ENCODE data around the gene CAMK1. TPM values are rescaled to one million over a fixed set of nuclear protein-coding genes. Genes with fewer than 3 reads are reported as not detected.

CAMK1 gene
- total RNA-seq, 1 experiment from 2014 or later = 19.7 TPM

DNA sequence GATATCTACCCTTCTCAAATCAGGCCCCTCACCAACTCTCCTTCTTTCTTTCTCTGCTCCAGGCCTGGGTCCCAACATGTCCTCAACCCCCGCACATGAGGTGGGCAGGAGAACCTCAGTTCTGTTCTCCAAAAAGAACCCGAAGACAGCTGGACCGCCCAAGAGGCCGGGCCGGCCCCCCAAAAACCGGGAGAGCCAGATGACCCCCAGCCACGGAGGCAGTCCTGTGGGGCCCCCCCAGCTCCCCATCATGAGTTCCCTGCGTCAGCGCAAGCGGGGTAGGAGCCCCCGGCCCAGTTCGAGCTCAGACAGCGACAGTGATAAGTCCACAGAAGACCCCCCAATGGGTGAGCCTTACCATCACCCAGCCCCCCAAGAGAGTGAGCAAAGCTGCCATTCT, 25.6 kb downstream of the CAMK1 start:
- intact Hi-C loops (cut with micrococcal nuclease) = no loop called here

GRCh38 chr3:9743548-9743947, 26.2 kb downstream of the CAMK1 start:
- Histone ChIP-seq H3K4me3 (replicated peaks in 1 of 2; ENCODE audit: low read depth in 1 of 2, low read length in 2 of 2) (no peak overlapping the region), H3K4me2 (ENCODE audit: low read length) (no peak overlapping the region), H3K36me3 (ENCODE audit: control insufficient read depth in 1 of 2, insufficient read depth in 2 of 2, low read length in 2 of 2) (peaks cover 75 to 89% of the 10 kb centered on the region in 2 experiments), H3K79me2 (ENCODE audit: insufficient read depth, low read length) (peaks cover 5% of the 10 kb centered on the region; the same call in 1 of the 2 replicates), H3K9ac (ENCODE audit: low read length) (no peak overlapping the region), H2AFZ (ENCODE audit: low read depth, low read length, poor library complexity, severe bottlenecking) (no peak overlapping the region), H4K20me1 (ENCODE audit: insufficient read depth) (no peaks in the 10 kb centered on the region), H3K9me3 (ENCODE audit: control insufficient read depth in 1 of 2, insufficient read depth in 1 of 2, low read depth in 1 of 2, low read length in 2 of 2) (no peaks in the 10 kb centered on the region), H3K9me2 (ENCODE audit: insufficient read depth) (no peaks in the 10 kb centered on the region), H3K4me1 (ENCODE audit: control insufficient read depth in 1 of 2, insufficient read depth in 2 of 2, low read length in 2 of 2) (no peaks in the 10 kb centered on the region), H3K27ac (ENCODE audit: low read depth, low read length) (no peak overlapping the region), H3K27me3 (ENCODE audit: insufficient read depth, low read length) (no peaks in the 10 kb centered on the region)
- ATAC-seq (no peak), DNase-seq (ENCODE audit: low read depth, low spot score) (no peak)
- intact Hi-C loops (cut with micrococcal nuclease) = no loop called here
- BruUV-seq (replicated peaks) = no TSS peak
- RAD21 ChIA-PET (ENCODE audit: low non-redundant PET in 1 of 2, low total read pairs in 2 of 2, uncharacterized antibody in 2 of 2, unreplicated experiment in 2 of 2) = no interaction called here
- CTCF ChIA-PET = no interaction called here
- TF ChIP-seq POLR2A (IDR thresholded peaks at IDR 0.05; ENCODE audit: borderline replicate concordance, extremely low read depth, insufficient read depth, insufficient read length) = no peak
- no peak for TF ChIP-seq ZFX (IDR thresholded peaks at IDR 0.05)
- no peak for TF ChIP-seq POLR2AphosphoS5 (IDR thresholded peaks at IDR 0.05; ENCODE audit: low read depth, low read length)
- no peak for TF ChIP-seq ZNF274 (IDR thresholded peaks at IDR 0.05; ENCODE audit: low read depth, low read length)
- no peak for TF ChIP-seq TCF7L2 (IDR thresholded peaks at IDR 0.05; ENCODE audit: borderline replicate concordance, extremely low read depth, insufficient read depth, insufficient read length)
- TF ChIP-seq CBX3 (IDR thresholded peaks at IDR 0.05; ENCODE audit: low read depth) = no peak
- TF ChIP-seq, protein P1, sequence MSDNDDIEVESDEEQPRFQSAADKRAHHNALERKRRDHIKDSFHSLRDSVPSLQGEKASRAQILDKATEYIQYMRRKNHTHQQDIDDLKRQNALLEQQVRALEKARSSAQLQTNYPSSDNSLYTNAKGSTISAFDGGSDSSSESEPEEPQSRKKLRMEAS (IDR thresholded peaks at IDR 0.05) = no peak
- TF ChIP-seq EGR1 (IDR thresholded peaks at IDR 0.05; ENCODE audit: low read depth) = no peak
- TF ChIP-seq ATF3 (IDR thresholded peaks at IDR 0.05) = no peak
- TF ChIP-seq, protein P2, sequence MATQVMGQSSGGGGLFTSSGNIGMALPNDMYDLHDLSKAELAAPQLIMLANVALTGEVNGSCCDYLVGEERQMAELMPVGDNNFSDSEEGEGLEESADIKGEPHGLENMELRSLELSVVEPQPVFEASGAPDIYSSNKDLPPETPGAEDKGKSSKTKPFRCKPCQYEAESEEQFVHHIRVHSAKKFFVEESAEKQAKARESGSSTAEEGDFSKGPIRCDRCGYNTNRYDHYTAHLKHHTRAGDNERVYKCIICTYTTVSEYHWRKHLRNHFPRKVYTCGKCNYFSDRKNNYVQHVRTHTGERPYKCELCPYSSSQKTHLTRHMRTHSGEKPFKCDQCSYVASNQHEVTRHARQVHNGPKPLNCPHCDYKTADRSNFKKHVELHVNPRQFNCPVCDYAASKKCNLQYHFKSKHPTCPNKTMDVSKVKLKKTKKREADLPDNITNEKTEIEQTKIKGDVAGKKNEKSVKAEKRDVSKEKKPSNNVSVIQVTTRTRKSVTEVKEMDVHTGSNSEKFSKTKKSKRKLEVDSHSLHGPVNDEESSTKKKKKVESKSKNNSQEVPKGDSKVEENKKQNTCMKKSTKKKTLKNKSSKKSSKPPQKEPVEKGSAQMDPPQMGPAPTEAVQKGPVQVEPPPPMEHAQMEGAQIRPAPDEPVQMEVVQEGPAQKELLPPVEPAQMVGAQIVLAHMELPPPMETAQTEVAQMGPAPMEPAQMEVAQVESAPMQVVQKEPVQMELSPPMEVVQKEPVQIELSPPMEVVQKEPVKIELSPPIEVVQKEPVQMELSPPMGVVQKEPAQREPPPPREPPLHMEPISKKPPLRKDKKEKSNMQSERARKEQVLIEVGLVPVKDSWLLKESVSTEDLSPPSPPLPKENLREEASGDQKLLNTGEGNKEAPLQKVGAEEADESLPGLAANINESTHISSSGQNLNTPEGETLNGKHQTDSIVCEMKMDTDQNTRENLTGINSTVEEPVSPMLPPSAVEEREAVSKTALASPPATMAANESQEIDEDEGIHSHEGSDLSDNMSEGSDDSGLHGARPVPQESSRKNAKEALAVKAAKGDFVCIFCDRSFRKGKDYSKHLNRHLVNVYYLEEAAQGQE (IDR thresholded peaks at IDR 0.05; ENCODE audit: low read depth) = no peak
- no peak for TF ChIP-seq SIN3A (IDR thresholded peaks at IDR 0.05; ENCODE audit: low read depth)
- POLR2A ChIA-PET = interaction anchor here (0.6 kb wide), 1 partner anchor 30 kb away, joined by 3 read pairs; no protein-coding TSS in a partner anchor

More for the DNA sequence above, 25.6 kb downstream of the CAMK1 start:
- peaks cover 71 to 88% of the 10 kb centered on the region in 2 experiments for H3K36me3 ChIP-seq (ENCODE audit: control insufficient read depth in 1 of 2, insufficient read depth in 2 of 2, low read length in 2 of 2)
- DNase-seq (ENCODE audit: low read depth, low spot score) (no peak), ATAC-seq (no peak)
- H3K79me2 ChIP-seq (ENCODE audit: insufficient read depth, low read length) = no peaks in the 10 kb centered on the region; the same call in 1 of the 2 replicates
- no peak for TF ChIP-seq ZNF274 (IDR thresholded peaks at IDR 0.05; ENCODE audit: low read depth, low read length)
- no peak for TF ChIP-seq FOSL1 (IDR thresholded peaks at IDR 0.05; ENCODE audit: low read depth)
- TF ChIP-seq, protein P1 (IDR thresholded peaks at IDR 0.05) = no peak
- TF ChIP-seq EGR1 (IDR thresholded peaks at IDR 0.05; ENCODE audit: low read depth) = no peak
- TF ChIP-seq TCF7L2 (IDR thresholded peaks at IDR 0.05; ENCODE audit: borderline replicate concordance, extremely low read depth, insufficient read depth, insufficient read length) = no peak
- TF ChIP-seq CBX3 (IDR thresholded peaks at IDR 0.05; ENCODE audit: low read depth) = no peak
- no peak for TF ChIP-seq ZFX (IDR thresholded peaks at IDR 0.05)
- no peak for TF ChIP-seq JUND (IDR thresholded peaks at IDR 0.05)
- TF ChIP-seq SP1 (IDR thresholded peaks at IDR 0.05; ENCODE audit: low read depth) = no peak
- TF ChIP-seq EZH2phosphoT487 (IDR thresholded peaks at IDR 0.05; ENCODE audit: borderline replicate concordance) = no peak
- no peaks in the 10 kb centered on the region for H3K9me3 ChIP-seq (ENCODE audit: control insufficient read depth in 1 of 2, insufficient read depth in 1 of 2, low read depth in 1 of 2, low read length in 2 of 2)
- ChIA-PET CTCF (no interaction called here), POLR2A (no interaction called here), RAD21 (ENCODE audit: low non-redundant PET in 1 of 2, low total read pairs in 2 of 2, uncharacterized antibody in 2 of 2, unreplicated experiment in 2 of 2) (no interaction called here)
- H3K27ac ChIP-seq (ENCODE audit: low read depth, low read length) = no peak overlapping the region
- H4K20me1 ChIP-seq (ENCODE audit: insufficient read depth) = no peaks in the 10 kb centered on the region
- no peaks in the 10 kb centered on the region for H3K27me3 ChIP-seq (ENCODE audit: insufficient read depth, low read length)
- H2AFZ ChIP-seq (ENCODE audit: low read depth, low read length, poor library complexity, severe bottlenecking) = no peak overlapping the region
- no peak overlapping the region for H3K4me3 ChIP-seq (replicated peaks in 1 of 2; ENCODE audit: low read depth in 1 of 2, low read length in 2 of 2)
- no peaks in the 10 kb centered on the region for H3K9me2 ChIP-seq (ENCODE audit: insufficient read depth)
- H3K4me2 ChIP-seq (ENCODE audit: low read length) = no peak overlapping the region
- no peak overlapping the region for H3K9ac ChIP-seq (ENCODE audit: low read length)
- peaks cover 3% of the 10 kb centered on the region in 2 experiments for H3K4me1 ChIP-seq (ENCODE audit: control insufficient read depth in 1 of 2, insufficient read depth in 2 of 2, low read length in 2 of 2)
- no TSS peak for BruUV-seq (replicated peaks)
